Rectal smooth muscle tissue (tissue), 1 donor: ENCODE measurements around the gene MFAP3L.
"Not testable (repeated sequence)": the region's sequence is repeated elsewhere in the genome, so short reads cannot be mapped to it uniquely, and the experiment has no call there.

Source experiments
- H3K27ac ChIP-seq: one replicate; pipeline ENCODE4 v1.7.0; 2013; ENCODE audit warnings: low read depth, low read length, inconsistent platforms
- H3K27me3 ChIP-seq: one replicate; pipeline ENCODE4 v1.7.0; 2013; ENCODE audit warnings: low read length; ENCODE audit not compliant: control insufficient read depth, insufficient read depth
- H3K36me3 ChIP-seq: one replicate; pipeline ENCODE4 v1.7.0; 2013; ENCODE audit warnings: low read length; ENCODE audit not compliant: control insufficient read depth, insufficient read depth
- H3K4me1 ChIP-seq: one replicate; pipeline ENCODE4 v1.7.0; 2013; ENCODE audit warnings: low read length; ENCODE audit not compliant: control insufficient read depth, insufficient read depth
- H3K4me3 ChIP-seq: one replicate; pipeline ENCODE4 v1.7.0; 2013; ENCODE audit warnings: low read length
- H3K9ac ChIP-seq: one replicate; pipeline ENCODE4 v1.7.0; 2013; ENCODE audit warnings: low read length

MFAP3L gene

GRCh38 chr4:170026253-170027021 lies at the start of gene MFAP3L:
MFAP3L (minus strand) TSS chr4:170026395; CDS start chr4:170005877, 20,518 bp downstream.
- Histone ChIP-seq H3K9ac (peak within 1 kb of the TSS; percentile 84), H3K4me1 (peaks cover 3% of the 10 kb centered on the region), H3K27me3 (no peaks in the 10 kb centered on the region), H3K27ac (peak within 1 kb of the TSS; percentile 74), H3K4me3 (peak within 1 kb of the TSS; percentile 96), H3K36me3 (no peaks in the 10 kb centered on the region)

GRCh38 chr4:170071196-170071595 lies 45.0 kb upstream of the MFAP3L start:
- H3K4me3 ChIP-seq = no peak overlapping the region
- H3K9ac ChIP-seq = no peak overlapping the region
- peaks cover 8% of the 10 kb centered on the region for H3K36me3 ChIP-seq
- H3K27me3 ChIP-seq = no peaks in the 10 kb centered on the region
- no peak overlapping the region for H3K27ac ChIP-seq
- H3K4me1 ChIP-seq = no peaks in the 10 kb centered on the region

- Histone ChIP-seq H3K27ac (no peak overlapping the region), H3K4me1 (no peaks in the 10 kb centered on the region), H3K27me3 (no peaks in the 10 kb centered on the region), H3K9ac (no peak overlapping the region), H3K36me3 (peaks cover 5% of the 10 kb centered on the region), H3K4me3 (no peak overlapping the region)
These were observed 42.4 kb upstream of the MFAP3L start for GRCh38 chr4:170068438-170069128.

- Histone ChIP-seq H3K4me3 (no peak overlapping the region), H3K27ac (no peak overlapping the region), H3K4me1 (no peaks in the 10 kb centered on the region), H3K27me3 (no peaks in the 10 kb centered on the region), H3K9ac (no peak overlapping the region), H3K36me3 (peaks cover 3% of the 10 kb centered on the region)
These were observed 33.2 kb upstream of the MFAP3L start for GRCh38 chr4:170059421-170059820.

- no peaks in the 10 kb centered on the region for H3K27me3 ChIP-seq
- no peak overlapping the region for H3K27ac ChIP-seq
- H3K4me3 ChIP-seq = no peak overlapping the region
- no peaks in the 10 kb centered on the region for H3K4me1 ChIP-seq
- H3K36me3 ChIP-seq = peaks cover 3% of the 10 kb centered on the region
- no peak overlapping the region for H3K9ac ChIP-seq
These were observed 32.6 kb upstream of the MFAP3L start for GRCh38 chr4:170058826-170059225.

GRCh38 chr4:170057866-170058265 lies 31.7 kb upstream of the MFAP3L start:
- no peaks in the 10 kb centered on the region for H3K36me3 ChIP-seq

GRCh38 chr4:170052919-170053318 lies 26.7 kb upstream of the MFAP3L start:
- Histone ChIP-seq H3K4me3 (no peak overlapping the region), H3K36me3 (no peaks in the 10 kb centered on the region)

More at GRCh38 chr4:170057866-170058265, 31.7 kb upstream of the MFAP3L start:
- Histone ChIP-seq H3K4me3 (no peak overlapping the region), H3K9ac (no peak overlapping the region), H3K27me3 (no peaks in the 10 kb centered on the region), H3K27ac (no peak overlapping the region), H3K4me1 (no peaks in the 10 kb centered on the region)

GRCh38 chr4:170051402-170051801 lies 25.2 kb upstream of the MFAP3L start:
- no peaks in the 10 kb centered on the region for H3K27me3 ChIP-seq
- no peaks in the 10 kb centered on the region for H3K36me3 ChIP-seq
- H3K4me3 ChIP-seq = no peak overlapping the region
- H3K4me1 ChIP-seq = no peaks in the 10 kb centered on the region
- no peak overlapping the region for H3K9ac ChIP-seq
- H3K27ac ChIP-seq = no peak overlapping the region

More at GRCh38 chr4:170052919-170053318, 26.7 kb upstream of the MFAP3L start:
- H3K27ac ChIP-seq = no peak overlapping the region
- no peaks in the 10 kb centered on the region for H3K4me1 ChIP-seq
- no peak overlapping the region for H3K9ac ChIP-seq
- no peaks in the 10 kb centered on the region for H3K27me3 ChIP-seq

- H3K36me3 ChIP-seq = no peaks in the 10 kb centered on the region
- H3K4me1 ChIP-seq = no peaks in the 10 kb centered on the region
- H3K27me3 ChIP-seq = no peaks in the 10 kb centered on the region
- no peak overlapping the region for H3K27ac ChIP-seq
- H3K4me3 ChIP-seq = no peak overlapping the region
- no peak overlapping the region for H3K9ac ChIP-seq
These were observed 23.6 kb upstream of the MFAP3L start for GRCh38 chr4:170049766-170050165.

GRCh38 chr4:170047771-170048354 lies 21.7 kb upstream of the MFAP3L start:
- Histone ChIP-seq H3K4me1 (no peaks in the 10 kb centered on the region), H3K27me3 (no peaks in the 10 kb centered on the region), H3K36me3 (no peaks in the 10 kb centered on the region), H3K4me3 (no peak overlapping the region), H3K9ac (no peak overlapping the region), H3K27ac (no peak overlapping the region)

- H3K4me1 ChIP-seq, H3K27me3 ChIP-seq, H3K36me3 ChIP-seq, H3K4me3 ChIP-seq, H3K27ac ChIP-seq, H3K9ac ChIP-seq: not testable (repeated sequence)
These were observed 20.0 kb upstream of the MFAP3L start for GRCh38 chr4:170046156-170046555.

- no peak overlapping the region for H3K4me3 ChIP-seq
- no peaks in the 10 kb centered on the region for H3K36me3 ChIP-seq
- H3K27ac ChIP-seq = no peak overlapping the region
- no peak overlapping the region for H3K9ac ChIP-seq
- H3K27me3 ChIP-seq = no peaks in the 10 kb centered on the region
- no peaks in the 10 kb centered on the region for H3K4me1 ChIP-seq
These were observed 14.0 kb upstream of the MFAP3L start for GRCh38 chr4:170040031-170040680.
